Eye (tissue), 1 donor: ENCODE data around the gene TMEM263.
"Not testable (repeated sequence)": the region's sequence is repeated elsewhere in the genome, so short reads cannot be mapped to it uniquely, and the experiment has no call there.

Experiments
- DNase-seq: peaks from one replicate; pipeline ENCODE4 v3.0.0-alpha.2; 2015

TMEM263 gene

DNA sequence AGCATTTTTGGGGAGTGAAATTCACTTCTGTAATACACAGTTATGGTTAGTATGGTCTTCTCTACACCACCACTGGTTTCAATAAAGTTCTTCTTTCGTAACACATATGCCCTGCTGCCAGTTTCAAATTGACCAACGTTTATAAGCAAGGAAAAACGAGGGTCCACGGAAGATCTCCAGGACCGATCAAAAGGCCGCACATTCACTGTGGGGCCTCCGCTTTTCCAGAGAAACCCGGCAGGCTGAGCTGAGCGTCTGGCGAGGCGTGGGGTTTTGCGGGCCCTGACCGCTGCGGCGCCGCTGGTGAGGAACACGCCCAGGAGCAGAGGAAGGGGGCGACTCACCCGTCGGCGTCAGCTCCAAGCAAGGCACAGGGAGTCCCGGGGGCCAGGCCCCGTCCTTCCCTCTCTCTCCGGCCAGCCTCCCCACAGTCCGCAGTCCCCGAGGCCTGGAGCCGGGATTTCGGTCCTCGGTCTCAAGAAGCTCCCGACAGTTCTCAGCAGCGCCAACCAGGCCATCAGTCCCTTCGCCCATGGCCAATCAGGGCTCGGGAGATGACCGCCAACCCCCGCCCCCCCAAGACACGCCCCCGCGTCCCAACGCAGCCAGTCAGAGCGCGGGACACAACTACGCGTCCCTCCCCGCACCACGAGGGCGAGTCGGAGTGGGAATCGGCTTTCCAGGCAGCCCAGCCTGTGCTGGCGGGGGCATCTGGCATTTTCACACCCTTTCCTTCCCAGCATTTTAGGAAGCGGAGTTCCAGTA lies 31.1 kb downstream of the TMEM263 start, which contains the start of gene MTERF2:
MTERF2 (minus strand) TSS at position 522 of the 765 bp plus-strand sequence. CDS start 8,432 bp downstream, outside the sequence.
- DNase-seq: peak; percentile 97

DNA sequence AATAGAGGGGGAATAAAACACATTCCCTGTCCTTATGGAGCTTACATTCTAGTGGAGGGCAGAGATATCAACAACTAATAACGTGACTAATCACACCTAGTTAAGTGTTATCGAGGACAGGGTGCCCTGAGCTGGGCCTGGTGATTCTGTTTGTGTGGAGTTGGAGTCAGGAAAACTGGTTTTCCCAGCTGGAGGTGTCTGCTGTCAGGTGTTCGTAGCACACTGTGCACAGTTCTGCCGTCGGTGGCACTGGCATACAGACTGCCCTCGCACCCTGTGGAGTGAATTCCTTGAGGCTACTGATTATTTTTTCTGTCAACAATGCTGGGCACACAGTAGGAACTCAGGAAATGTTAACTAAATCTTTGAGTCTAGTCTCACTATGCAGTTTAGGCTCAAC lies 32.1 kb downstream of the TMEM263 start:
- DNase-seq: no peak

DNA sequence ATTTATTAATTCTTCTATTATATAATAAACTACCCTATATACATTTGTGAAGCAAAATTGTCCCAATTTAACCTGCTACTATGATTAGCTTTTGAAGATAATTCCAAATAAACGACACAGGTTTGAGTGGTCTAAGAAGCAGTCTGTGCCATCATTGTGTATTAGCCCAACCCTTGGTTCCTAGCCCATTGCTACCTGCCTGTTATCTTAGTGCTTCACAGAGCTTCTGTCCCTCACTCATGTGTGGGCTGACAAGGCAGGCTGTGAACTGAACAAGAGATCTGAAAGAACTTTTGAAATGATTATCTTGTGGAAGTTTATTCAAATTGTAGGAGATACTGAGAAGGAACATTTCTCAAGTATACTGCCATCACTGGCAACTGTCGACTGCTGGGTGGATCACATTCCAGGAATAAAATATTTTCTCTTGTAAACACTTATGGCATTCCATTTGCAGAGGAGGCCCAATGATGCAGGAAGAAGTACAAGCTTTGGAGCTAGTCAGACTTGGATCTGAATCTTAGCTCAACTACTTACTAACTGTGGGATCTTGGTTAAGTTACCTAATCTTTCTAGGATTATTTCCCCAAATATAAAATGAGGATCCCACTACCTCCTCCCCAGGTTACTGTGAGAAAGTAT lies 39.0 kb downstream of the TMEM263 start:
- DNase-seq: no peak

DNA sequence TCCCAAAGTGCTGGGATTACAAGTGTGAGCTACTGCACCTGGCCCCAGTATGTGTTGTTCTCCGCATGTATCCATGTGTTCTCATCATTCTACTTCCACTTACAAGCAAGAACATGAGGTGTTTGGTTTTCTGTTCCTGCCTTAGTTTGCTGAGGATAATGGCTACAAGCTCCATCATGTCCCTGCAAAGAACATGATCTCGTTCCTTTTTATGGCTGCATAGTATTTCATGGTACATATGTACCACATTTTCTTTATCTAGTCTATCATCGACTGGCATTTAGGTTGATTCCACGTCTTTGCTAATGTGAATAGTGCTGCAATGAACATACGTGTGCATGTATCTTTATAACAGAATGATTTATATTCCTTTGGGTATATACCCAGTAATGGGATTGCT lies 40.4 kb downstream of the TMEM263 start:
- DNase-seq: not testable (repeated sequence)

DNA sequence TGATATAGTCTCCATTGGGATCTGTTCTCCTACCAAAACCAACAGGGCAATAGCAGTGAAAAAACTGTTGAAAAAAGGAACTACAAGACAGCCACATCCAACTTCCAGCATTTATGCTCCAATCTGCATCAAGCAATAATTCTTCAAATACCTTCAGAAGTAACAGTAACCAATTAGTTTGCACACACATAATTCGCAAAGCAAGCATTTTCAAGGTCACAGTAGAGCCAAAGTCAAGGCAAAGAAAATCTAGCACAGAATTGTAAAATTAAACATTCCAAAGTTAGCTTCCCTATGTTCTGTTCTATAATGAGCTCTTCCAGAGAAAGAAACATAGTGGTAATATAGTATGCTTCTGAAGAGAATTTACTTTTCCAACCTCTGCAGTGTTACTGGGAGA lies 42.2 kb downstream of the TMEM263 start:
- no peak for DNase-seq

DNA sequence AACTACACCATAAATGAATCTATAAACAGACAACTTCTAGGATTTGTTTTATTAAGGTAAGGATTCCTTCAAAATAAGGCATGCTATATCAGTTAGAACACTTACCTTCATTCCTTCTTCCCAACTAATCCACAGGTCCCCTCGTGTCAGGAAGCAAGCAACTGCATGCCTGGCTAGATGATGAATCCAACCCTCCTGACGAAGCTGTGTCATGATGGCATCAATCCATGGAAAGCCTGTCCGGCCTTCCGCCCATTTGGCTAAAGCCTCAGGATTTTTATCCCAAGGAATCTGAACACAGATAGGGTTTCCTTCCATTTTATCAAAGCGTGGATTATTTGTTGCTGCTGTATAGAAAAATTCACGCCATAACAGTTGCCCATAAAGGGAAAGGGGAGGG lies 43.7 kb downstream of the TMEM263 start:
- DNase-seq: no peak

DNA sequence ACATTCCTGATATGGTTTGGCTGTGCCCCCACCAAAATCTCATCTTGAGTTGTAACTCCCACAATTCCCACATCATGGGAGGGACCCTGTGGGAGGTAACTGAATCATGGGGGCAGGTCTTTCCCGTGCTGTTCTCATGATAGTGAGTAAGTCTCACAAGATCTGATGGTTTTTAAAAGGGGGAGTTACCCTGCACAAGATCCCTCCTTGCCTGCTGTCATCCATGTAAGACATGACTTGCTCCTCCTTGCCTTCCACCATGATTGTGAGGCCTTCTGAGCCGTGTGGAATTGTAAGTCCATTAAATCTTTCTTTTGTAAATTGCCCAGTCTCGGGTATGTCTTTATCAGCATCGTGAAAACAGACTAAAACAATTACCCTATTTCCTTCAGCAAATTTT lies 47.0 kb downstream of the TMEM263 start:
- not testable (repeated sequence) for DNase-seq

DNA sequence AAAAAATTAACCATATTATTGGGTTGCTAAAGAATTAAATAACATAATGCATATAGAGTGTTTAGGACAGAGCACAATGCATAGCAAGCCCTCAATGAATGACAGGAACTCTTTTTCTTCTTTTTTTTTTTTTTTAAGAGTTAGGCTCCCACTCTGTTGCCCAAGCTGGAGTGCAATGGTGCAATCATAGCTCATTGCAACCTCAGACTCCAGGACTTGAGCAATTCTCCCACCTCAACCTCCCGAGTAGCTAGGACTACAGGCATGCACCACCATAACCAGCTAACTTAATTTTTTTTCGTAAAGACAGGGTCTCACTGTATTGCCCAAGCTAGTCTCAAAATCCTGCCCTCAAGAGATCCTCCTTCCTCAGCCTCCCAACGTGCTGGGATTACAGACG lies 51.7 kb downstream of the TMEM263 start:
- no peak for DNase-seq

DNA sequence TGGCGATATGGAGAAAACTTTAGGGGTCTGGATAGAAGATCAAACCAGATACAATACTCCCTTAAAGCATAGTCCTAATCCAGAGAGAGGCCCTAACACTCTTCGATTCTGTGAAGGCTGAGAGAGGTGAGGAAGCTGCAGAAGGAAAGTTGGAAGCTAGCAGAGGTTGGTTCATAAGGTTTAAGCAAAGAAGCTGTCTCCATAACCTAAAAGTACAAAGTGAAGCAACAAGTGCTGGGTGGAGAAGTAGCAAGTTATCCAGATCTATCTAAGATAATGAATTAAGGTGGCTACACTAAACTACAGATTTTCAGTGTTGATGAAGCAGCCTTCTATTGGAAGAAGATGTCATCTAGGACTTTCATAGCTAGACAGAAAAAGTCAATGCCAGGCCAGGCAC lies 55.8 kb downstream of the TMEM263 start:
- no peak for DNase-seq

DNA sequence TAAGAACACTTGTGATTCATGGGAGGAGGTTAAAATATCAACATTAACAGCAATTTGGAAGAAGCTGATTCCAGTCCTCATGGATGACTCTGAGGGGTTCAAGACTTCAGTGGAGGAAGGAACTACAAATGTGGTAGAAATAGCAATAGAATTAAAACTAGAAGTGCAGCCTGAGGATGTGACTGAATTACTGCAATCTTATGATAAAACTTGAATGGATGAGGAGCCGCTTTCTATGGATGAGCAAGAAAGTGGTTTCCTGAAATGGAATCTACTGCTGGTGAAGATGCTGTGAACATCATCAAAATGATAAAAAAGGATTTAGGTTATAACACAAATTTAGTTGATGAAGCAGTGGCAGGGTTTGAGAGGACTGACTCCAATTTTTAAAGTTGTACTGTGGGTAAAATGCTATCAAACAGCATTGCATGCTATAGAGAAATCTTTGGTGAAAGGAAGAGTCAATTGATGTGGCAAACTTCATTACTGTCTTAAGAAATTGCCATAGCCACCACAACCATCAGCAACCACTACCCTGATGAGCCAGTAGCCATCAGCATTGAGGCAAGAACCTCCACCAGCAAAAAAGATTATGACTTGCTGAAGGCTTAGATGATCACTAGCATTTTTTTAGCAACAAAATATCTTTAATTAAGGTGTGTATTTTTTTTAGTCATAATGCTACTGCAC lies 57.2 kb downstream of the TMEM263 start:
- DNase-seq: no peak

DNA sequence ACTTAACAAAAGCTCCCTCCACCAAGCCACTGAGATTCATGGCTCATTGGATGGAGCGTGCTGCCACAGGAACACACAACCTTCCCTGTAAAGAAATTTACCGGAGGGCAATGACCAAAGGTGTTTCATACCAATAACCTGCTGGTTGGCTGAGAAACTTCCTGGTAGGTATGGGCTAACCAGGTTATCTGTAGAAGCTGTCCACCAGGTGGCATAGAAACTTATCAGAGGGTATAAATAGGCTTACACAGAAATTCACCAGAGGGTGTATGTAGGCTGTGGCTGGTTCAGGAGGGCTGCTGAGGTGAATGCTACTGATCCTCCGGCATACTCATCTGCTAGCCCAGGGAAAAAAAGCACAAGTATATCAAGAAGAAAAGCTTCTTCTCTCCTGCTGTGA lies 58.3 kb downstream of the TMEM263 start:
- no peak for DNase-seq

DNA sequence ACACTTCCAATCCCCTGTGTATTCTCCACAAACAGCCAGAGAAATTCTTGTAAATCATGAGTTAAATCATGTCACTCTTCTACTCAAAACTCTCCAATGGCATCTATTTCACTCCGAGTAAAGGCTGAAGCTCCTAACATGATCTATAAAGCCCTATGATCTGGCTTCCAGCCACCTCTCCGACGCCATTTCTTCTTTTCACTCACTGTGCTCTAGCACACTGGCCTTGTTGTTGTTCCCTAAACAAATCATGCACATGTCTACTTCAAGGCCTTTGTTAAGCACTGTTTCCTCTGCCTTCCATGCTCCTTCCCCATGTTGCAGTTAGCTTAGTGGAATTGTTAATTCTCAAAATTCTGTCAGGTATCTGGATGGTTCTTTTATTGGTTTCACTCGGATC lies 61.3 kb downstream of the TMEM263 start:
- DNase-seq: no peak

DNA sequence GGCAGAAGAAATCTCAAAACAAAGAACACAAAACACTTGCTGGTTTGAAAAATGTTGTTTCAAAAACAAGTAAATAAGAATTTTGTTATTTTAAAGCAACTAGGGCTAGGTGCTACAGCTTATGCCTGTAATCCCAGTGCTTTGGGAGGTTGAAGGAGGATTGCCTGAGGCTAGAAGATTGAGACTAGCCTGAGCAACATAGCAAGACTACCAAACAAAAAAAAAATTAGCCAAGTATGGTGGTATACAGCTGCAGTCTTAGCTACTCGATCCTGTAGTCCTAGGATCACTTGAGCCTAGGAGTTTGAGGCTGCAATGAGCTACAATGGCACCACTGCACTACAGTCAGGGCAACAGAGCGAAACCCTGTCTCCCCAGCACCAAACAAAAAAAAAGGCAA lies 63.8 kb downstream of the TMEM263 start:
- DNase-seq: no peak
